Colonic mucosa (tissue), 4 donors: ENCODE measurements around the gene FIS1. TPM values are rescaled to one million over a fixed set of nuclear protein-coding genes. Genes with fewer than 3 reads are reported as not detected.
"Not testable (repeated sequence)": the region's sequence is repeated elsewhere in the genome, so short reads cannot be mapped to it uniquely, and the experiment has no call there.

Source experiments
- DNase-seq: peaks from one replicate; pipeline ENCODE4 v3.0.0-alpha.2; 2020
- H3K27ac ChIP-seq: fragments of 200-600 bp; one replicate; pipeline ENCODE4 v1.8.0; 2021
- H3K27me3 ChIP-seq: fragments of 200-600 bp; one replicate; pipeline ENCODE4 v1.8.0; 2021
- H3K36me3 ChIP-seq: fragments of 200-600 bp; one replicate; pipeline ENCODE4 v1.8.0; 2021
- H3K4me1 ChIP-seq: fragments of 200-600 bp; one replicate; pipeline ENCODE4 v1.8.0; 2021; ENCODE audit warnings: mild to moderate bottlenecking
- H3K4me3 ChIP-seq: fragments of 200-600 bp; one replicate; pipeline ENCODE4 v1.8.0; 2021
- H3K9ac ChIP-seq, 2 donors: one replicate each; pipeline ENCODE4 v1.7.0; 2013; ENCODE audit warnings: control low read depth in 2 of 2, low read depth in 2 of 2, low read length in 2 of 2
- H3K9me3 ChIP-seq: fragments of 200-600 bp; one replicate; pipeline ENCODE4 v1.8.0; 2021
- intact Hi-C: fragments of 100-400 bp; cut with DNase I; formaldehyde crosslinking; loops from one replicate; pipeline ENCODE4 v1.14.1; 2022
- total RNA-seq, 2 donors: library from RNA; stranded (reverse); fragmentation: NEBNext Ultra II Directional in 1 of 2; extraction: Animal tissue kit (Norgen Biotek cat#: 25700) in 1 of 2; gene quantifications; one replicate each; pipeline ENCODE4 v1.2.1, GENCODE V29; 2021
- TF ChIP-seq, protein P1 (sequence below): fragments of 200-600 bp; IDR thresholded peaks from one replicate; pipeline ENCODE4 v1.8.0; 2022; ENCODE audit warnings: antibody characterized with exemption, mild to moderate bottlenecking
- donor health status: healthy.
- donor health status: DM: no; HTN: no; CAD: no.
- donor health status: DM: no; HTN: no; CAD: no.

FIS1 gene
- total RNA-seq, 2 donors from 2014 or later, result 132 to 148 TPM

DNA sequence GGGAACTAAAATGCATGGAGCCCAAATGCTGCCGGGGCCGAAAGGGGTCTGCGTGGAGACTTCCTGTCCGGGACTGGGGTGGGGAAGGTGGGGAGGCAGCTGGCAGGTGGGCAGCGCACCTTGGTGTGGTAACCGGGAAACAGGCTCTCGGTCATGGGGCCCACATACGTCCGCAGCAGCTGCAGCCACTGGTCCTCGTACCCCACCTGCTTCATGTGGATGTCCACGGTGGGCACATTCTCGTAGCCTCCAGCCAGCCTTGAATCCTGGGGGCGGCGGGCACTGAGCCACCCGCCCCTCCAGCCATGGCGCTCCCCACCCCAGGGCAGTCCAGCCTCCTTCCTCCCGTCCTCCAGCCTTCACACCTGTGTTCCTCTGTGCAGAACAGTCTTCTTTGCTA, 37.4 kb downstream of the FIS1 start:
- TF ChIP-seq, protein P1, sequence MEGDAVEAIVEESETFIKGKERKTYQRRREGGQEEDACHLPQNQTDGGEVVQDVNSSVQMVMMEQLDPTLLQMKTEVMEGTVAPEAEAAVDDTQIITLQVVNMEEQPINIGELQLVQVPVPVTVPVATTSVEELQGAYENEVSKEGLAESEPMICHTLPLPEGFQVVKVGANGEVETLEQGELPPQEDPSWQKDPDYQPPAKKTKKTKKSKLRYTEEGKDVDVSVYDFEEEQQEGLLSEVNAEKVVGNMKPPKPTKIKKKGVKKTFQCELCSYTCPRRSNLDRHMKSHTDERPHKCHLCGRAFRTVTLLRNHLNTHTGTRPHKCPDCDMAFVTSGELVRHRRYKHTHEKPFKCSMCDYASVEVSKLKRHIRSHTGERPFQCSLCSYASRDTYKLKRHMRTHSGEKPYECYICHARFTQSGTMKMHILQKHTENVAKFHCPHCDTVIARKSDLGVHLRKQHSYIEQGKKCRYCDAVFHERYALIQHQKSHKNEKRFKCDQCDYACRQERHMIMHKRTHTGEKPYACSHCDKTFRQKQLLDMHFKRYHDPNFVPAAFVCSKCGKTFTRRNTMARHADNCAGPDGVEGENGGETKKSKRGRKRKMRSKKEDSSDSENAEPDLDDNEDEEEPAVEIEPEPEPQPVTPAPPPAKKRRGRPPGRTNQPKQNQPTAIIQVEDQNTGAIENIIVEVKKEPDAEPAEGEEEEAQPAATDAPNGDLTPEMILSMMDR, result no peak
- H3K4me1 ChIP-seq, result no peaks in the 10 kb centered on the region
- no peaks in the 10 kb centered on the region for H3K27me3 ChIP-seq
- intact Hi-C loops, result no loop called here
- no peak overlapping the region for H3K27ac ChIP-seq
- H3K36me3 ChIP-seq, result no peaks in the 10 kb centered on the region
- no peak overlapping the region for H3K4me3 ChIP-seq
- no peak for DNase-seq
- H3K9me3 ChIP-seq, result no peaks in the 10 kb centered on the region
- H3K9ac ChIP-seq, result no peak overlapping the region

DNA sequence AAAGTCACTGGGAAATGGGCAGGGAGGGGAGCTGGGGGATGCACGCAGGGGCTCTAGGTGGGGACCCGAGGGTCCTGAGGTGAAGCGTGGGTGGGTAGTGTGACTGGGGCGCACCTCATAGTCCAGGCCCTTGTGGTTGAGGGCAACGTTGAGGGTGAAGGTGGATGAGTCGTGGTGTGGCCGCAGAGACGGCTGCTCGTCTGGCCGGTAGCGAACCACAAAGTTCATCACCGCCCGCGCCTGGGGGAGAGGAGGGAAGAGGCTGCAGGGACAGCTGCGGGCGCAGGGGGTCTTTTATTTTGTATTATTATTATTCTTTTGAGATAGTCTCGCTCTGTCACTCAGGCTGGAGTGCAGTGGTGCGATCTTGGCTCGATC, 38.2 kb downstream of the FIS1 start:
- no peaks in the 10 kb centered on the region for H3K4me1 ChIP-seq
- TF ChIP-seq, protein P1, result no peak
- H3K9ac ChIP-seq, result no peak overlapping the region
- H3K4me3 ChIP-seq, result no peak overlapping the region
- H3K9me3 ChIP-seq, result no peaks in the 10 kb centered on the region
- H3K27ac ChIP-seq, result no peak overlapping the region
- no peaks in the 10 kb centered on the region for H3K36me3 ChIP-seq
- H3K27me3 ChIP-seq, result peaks cover 6% of the 10 kb centered on the region
- intact Hi-C loops, result no loop called here
- no peak for DNase-seq

DNA sequence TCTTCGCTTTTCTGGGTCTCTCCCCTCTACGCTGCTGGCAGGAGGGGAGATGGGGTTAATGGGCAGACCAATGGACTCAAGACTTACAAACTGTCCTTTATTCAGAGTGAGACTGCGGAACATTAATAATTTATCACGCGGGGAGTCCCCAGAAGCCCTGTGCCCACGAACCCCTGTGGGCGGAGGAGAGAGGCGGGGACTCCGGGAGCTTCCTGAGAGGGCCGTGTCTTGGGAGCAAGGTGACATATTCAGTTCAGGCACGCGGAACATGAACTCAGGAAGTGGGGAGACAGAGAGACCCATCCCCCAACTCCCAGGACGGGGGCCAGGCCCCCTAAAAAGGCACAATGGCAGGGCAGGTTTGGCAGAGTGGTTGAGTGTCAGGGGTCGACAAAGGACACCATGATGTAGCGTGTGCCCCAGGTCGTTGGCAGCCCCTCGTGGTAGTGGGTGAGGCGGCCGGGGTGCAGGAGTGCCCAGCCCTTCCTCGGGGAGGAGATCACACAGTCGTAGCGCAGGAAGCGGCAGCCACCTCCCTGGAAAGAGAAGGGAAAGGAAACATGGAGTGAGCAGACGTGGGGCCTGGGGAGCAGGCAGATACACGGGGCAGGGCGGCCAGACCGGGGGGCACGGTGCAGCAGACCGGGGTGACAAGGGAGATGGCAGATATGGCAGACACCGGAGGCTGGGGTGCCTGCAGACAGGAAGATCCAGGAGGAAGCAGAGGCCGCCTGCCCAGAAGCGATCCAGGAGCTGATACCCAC, 38.8 kb downstream of the FIS1 start:
- intact Hi-C loops, result no loop called here

DNA sequence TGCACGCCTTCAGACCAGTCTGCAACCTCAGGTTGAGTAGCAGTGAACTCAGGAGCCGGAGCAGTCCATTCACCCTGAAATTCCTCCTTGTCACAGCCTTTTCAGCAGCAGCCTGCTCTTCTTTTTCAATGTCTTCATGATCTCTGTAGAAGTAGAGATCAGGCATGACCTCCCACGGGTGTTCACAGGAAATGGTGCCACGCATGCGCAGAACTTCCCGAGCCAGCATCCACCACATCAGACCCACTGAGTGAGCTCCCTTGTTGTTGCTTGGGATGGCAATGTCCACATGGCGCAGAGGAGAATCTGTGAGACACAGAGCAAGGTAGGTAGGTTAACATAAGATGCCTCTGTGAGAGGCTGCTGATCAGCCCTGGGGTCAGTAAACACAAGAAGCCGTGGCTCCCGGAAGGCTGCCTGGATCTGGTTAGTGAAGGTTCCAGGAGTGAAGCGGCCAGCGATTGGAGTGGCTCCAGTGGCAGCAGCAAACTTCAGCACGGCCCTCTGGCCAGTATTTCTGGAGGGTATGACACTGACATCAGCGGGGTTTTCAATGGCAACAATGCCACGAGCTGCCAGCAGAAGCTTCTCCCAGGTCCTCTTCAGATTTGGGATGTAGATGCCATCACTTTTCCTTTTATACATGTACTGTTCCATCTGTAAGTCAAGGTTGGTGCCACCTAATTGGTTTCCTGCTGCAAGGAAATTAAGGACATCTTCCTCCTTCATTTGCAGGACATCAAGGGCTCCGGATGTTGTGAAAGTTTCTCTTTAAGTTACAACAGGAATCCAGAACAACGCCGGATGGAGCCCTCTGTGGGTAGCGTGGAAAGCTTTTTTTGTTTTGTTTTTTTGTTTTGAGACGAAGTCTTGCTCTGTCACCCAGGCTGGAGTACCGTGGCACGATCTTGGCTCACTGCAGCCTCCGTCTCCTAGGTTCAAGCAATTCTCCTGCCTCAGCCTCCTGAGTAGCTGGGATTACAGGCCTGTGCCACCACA, 40.8 kb downstream of the FIS1 start:
- intact Hi-C loops, H3K27ac ChIP-seq, H3K4me1 ChIP-seq, H3K4me3 ChIP-seq, H3K9me3 ChIP-seq, H3K27me3 ChIP-seq, DNase-seq, H3K9ac ChIP-seq, H3K36me3 ChIP-seq: not testable (repeated sequence)

More for the DNA sequence above, 38.8 kb downstream of the FIS1 start:
- no peak overlapping the region for H3K27ac ChIP-seq
- DNase-seq, result no peak
- no peak overlapping the region for H3K9ac ChIP-seq
- no peaks in the 10 kb centered on the region for H3K9me3 ChIP-seq
- H3K4me3 ChIP-seq, result no peak overlapping the region
- no peaks in the 10 kb centered on the region for H3K4me1 ChIP-seq
- TF ChIP-seq, protein P1, result no peak
- no peaks in the 10 kb centered on the region for H3K36me3 ChIP-seq
- peaks cover 8% of the 10 kb centered on the region for H3K27me3 ChIP-seq

DNA sequence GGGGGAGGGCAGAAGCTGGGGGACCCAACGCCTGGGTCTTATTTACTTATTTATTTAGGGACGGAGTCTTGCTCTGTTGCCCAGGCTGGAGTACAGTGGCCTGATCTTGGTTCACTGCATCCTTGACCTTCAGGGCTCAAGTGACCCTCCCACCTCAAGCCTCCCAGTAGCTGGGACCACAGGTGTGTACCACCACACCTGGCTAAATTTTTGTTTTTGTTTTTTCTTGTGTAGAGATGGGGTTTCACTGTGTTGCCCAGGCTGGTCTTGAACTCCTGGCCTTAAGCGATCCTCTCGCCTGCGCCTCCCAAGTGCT, 42.3 kb downstream of the FIS1 start:
- DNase-seq, result no peak
- H3K36me3 ChIP-seq, result no peaks in the 10 kb centered on the region
- H3K4me3 ChIP-seq, result no peak overlapping the region
- no peaks in the 10 kb centered on the region for H3K4me1 ChIP-seq
- H3K27me3 ChIP-seq, result peaks cover 8% of the 10 kb centered on the region
- no peaks in the 10 kb centered on the region for H3K9me3 ChIP-seq
- intact Hi-C loops, result no loop called here
- no peak overlapping the region for H3K27ac ChIP-seq
- peak overlapping the region in 1 of 2 donors; percentile 35 for H3K9ac ChIP-seq
- TF ChIP-seq, protein P1, result no peak
